Fibroblast of lung (primary cell): ENCODE data around the gene HEATR9.

Experiments used
- CTCF ChIP-seq, 2 donors: IDR thresholded peaks in 1 of 2; conservative IDR thresholded peaks in 1 of 2; 1 replicate in 1 of 2; 2 replicates in 1 of 2; pipeline ENCODE4 v1.5.1; 2011 to 2012; ENCODE audit warnings: low read length in 2 of 2, control low read depth in 1 of 2, inconsistent platforms in 1 of 2, low read depth in 1 of 2, mild to moderate bottlenecking in 1 of 2
- EZH2 ChIP-seq: IDR thresholded peaks from 2 replicates; pipeline ENCODE4 v1.5.1; 2012; ENCODE audit warnings: low read length, control low read depth, mild to moderate bottlenecking; ENCODE audit errors: missing control alignments

- TF ChIP-seq CTCF (conservative IDR thresholded peaks at IDR 0.05 in 1 of 2, IDR thresholded peaks at IDR 0.05 in 1 of 2; ENCODE audit: low read depth in 1 of 2, low read length in 2 of 2) (no peak), EZH2 (no peak)
Observed at GRCh38 chr17:35875800-35876139, 7.1 kb upstream of the HEATR9 start.
